H1 (cell line): ENCODE measurements around the gene EMP3. TPM values are rescaled to one million over a fixed set of nuclear protein-coding genes. Genes with fewer than 3 reads are reported as not detected.

Experiments used
- CTCF ChIA-PET: fragments of 300-600 bp; sonication (Branson Sonifier 250); formaldehyde crosslinking; loops from one replicate; lab custom pipeline; 2021; ENCODE audit not compliant: partially characterized antibody; lab: Charles Lee
- POLR2A ChIA-PET: fragments of 300-600 bp; sonication (Branson Sonifier 250); formaldehyde crosslinking; loops from one replicate; lab custom pipeline; 2021; ENCODE audit warnings: inconsistent platforms; ENCODE audit not compliant: partially characterized antibody; lab: Charles Lee
- DNase-seq, 2 experiments: peaks; one replicate each; pipeline versions ENCODE4 v3.0.0 to v3.0.0-alpha.2; 2010 to 2022; ENCODE audit warnings: low spot score in 2 of 2, low read depth in 1 of 2, mixed read lengths in 1 of 2
- FAIRE-seq: peaks from 2 replicates; lab custom pipeline; 2011; peaks lifted over from hg19 to GRCh38; lab: Jason Lieb, UNC
- H2AFZ ChIP-seq: 2 replicates; pipeline ENCODE4 v1.8.1; 2012; ENCODE audit warnings: low read length, inconsistent platforms
- H2AK5ac ChIP-seq: 2 replicates; pipeline ENCODE4 v1.6.1; 2013; ENCODE audit warnings: low read depth, low read length
- H2BK120ac ChIP-seq: replicated peaks from 2 replicates; pipeline ENCODE3; 2013; ENCODE audit warnings: low read depth, low read length, inconsistent platforms
- H2BK12ac ChIP-seq: 2 replicates; pipeline ENCODE4 v1.6.1; 2013; ENCODE audit warnings: low read depth, low read length
- H2BK15ac ChIP-seq: 2 replicates; pipeline ENCODE4 v1.6.1; 2013; ENCODE audit warnings: low read length
- H2BK20ac ChIP-seq: 2 replicates; pipeline ENCODE4 v1.6.1; 2013; ENCODE audit warnings: low read length
- H2BK5ac ChIP-seq: 2 replicates; pipeline ENCODE4 v1.6.1; 2013; ENCODE audit warnings: low read depth, low read length
- H3K14ac ChIP-seq: 2 replicates; pipeline ENCODE4 v1.6.1; 2013; ENCODE audit warnings: inconsistent platforms; ENCODE audit not compliant: insufficient read length
- H3K18ac ChIP-seq: 2 replicates; pipeline ENCODE4 v1.6.1; 2013; ENCODE audit warnings: low read length; ENCODE audit errors: extremely low read depth
- H3K23ac ChIP-seq: 2 replicates; pipeline ENCODE4 v1.6.1; 2013; ENCODE audit warnings: inconsistent platforms; ENCODE audit not compliant: insufficient read length
- H3K23me2 ChIP-seq: 2 replicates; pipeline ENCODE4 v1.6.1; 2013; ENCODE audit warnings: low read depth, low read length
- H3K27ac ChIP-seq: 2 replicates; pipeline ENCODE4 v1.6.1; 2011; ENCODE audit warnings: low read depth, low read length, inconsistent platforms
- H3K27me3 ChIP-seq, 4 experiments: replicated peaks in 1 of 4; 1 replicate in 1 of 4; 2 replicates in 3 of 4; pipeline versions ENCODE4 v1.6.1 to v1.8.1; 2011 to 2013; ENCODE audit warnings: low read length in 3 of 4, mild to moderate bottlenecking in 3 of 4, inconsistent platforms in 2 of 4, mixed read lengths in 2 of 4, moderate library complexity in 1 of 4; ENCODE audit not compliant: control insufficient read depth in 3 of 4, insufficient read depth in 3 of 4; ENCODE audit errors: extremely low read depth in 1 of 4
- H3K36me3 ChIP-seq, 4 experiments: 2 replicates each; pipeline versions ENCODE4 v1.6.1 to v1.8.1; 2011 to 2013; ENCODE audit warnings: mild to moderate bottlenecking in 4 of 4, low read length in 3 of 4, moderate library complexity in 2 of 4, control low read depth in 1 of 4, inconsistent platforms in 1 of 4; ENCODE audit not compliant: insufficient read depth in 4 of 4, control insufficient read depth in 2 of 4
- H3K4ac ChIP-seq: replicated peaks from 2 replicates; pipeline ENCODE3; 2013; ENCODE audit warnings: low read length, low read depth, mixed read lengths, inconsistent platforms; ENCODE audit not compliant: insufficient read length
- H3K4me1 ChIP-seq, 4 experiments: replicated peaks in 1 of 4; 1 replicate in 1 of 4; 2 replicates in 3 of 4; pipeline versions ENCODE4 v1.6.1 to v1.8.1; 2011 to 2013; ENCODE audit warnings: low read length in 3 of 4, inconsistent platforms in 2 of 4, mixed read lengths in 1 of 4; ENCODE audit not compliant: insufficient read depth in 4 of 4, control insufficient read depth in 3 of 4
- H3K4me2 ChIP-seq, 2 experiments: 2 replicates each; pipeline versions ENCODE4 v1.6.1 to v1.8.1; 2011 to 2013; ENCODE audit warnings: low read depth in 2 of 2, low read length in 2 of 2, control low read depth in 1 of 2, inconsistent platforms in 1 of 2, mild to moderate bottlenecking in 1 of 2; ENCODE audit not compliant: insufficient read depth in 1 of 2
- H3K4me3 ChIP-seq, 4 experiments: fragments of 200-600, 300-600 bp in 1 of 4; sonication (generic), shearing (Covaris generic), sonication (Bioruptor Twin) in 1 of 4; 2 replicates each; pipeline versions ENCODE4 v1.5.1 to v1.8.1; 2011 to 2016; ENCODE audit warnings: low read length in 4 of 4, low read depth in 3 of 4, control low read depth in 2 of 4, inconsistent platforms in 2 of 4, mild to moderate bottlenecking in 2 of 4, mixed read lengths in 1 of 4, moderate library complexity in 1 of 4; ENCODE audit not compliant: insufficient read depth in 2 of 4; ENCODE audit errors: extremely low read depth in 1 of 4
- H3K56ac ChIP-seq: replicated peaks from 2 replicates; pipeline ENCODE3; 2013; ENCODE audit warnings: low read depth, mild to moderate bottlenecking, mixed read lengths, low read length, inconsistent platforms; ENCODE audit not compliant: insufficient read length
- H3K79me1 ChIP-seq: 2 replicates; pipeline ENCODE4 v1.6.1; 2013; ENCODE audit warnings: low read depth, low read length, control low read depth
- H3K79me2 ChIP-seq, 2 experiments: 2 replicates each; pipeline versions ENCODE4 v1.6.1 to v1.8.1; 2012 to 2013; ENCODE audit warnings: low read length in 2 of 2, mild to moderate bottlenecking in 2 of 2, inconsistent platforms in 1 of 2; ENCODE audit not compliant: insufficient read depth in 2 of 2, control insufficient read depth in 1 of 2
- H3K9ac ChIP-seq, 4 experiments: replicated peaks in 1 of 4; 1 replicate in 1 of 4; 2 replicates in 3 of 4; pipeline versions ENCODE4 v1.6.1 to v1.8.1; 2011 to 2013; ENCODE audit warnings: low read depth in 3 of 4, low read length in 3 of 4, control low read depth in 2 of 4, mild to moderate bottlenecking in 2 of 4, moderate library complexity in 2 of 4, inconsistent platforms in 1 of 4; ENCODE audit errors: extremely low read depth in 1 of 4
- H3K9me3 ChIP-seq, 2 experiments: 2 replicates each; pipeline versions ENCODE4 v1.6.1 to v1.8.1; 2012 to 2013; ENCODE audit warnings: mild to moderate bottlenecking in 2 of 2, moderate library complexity in 2 of 2, control low read depth in 1 of 2, inconsistent platforms in 1 of 2, low read depth in 1 of 2, low read length in 1 of 2, mixed read lengths in 1 of 2; ENCODE audit not compliant: insufficient read depth in 2 of 2
- H4K20me1 ChIP-seq, 2 experiments: replicated peaks in 1 of 2; 2 replicates each; pipeline versions ENCODE3 to v1.8.1; 2011 to 2013; ENCODE audit warnings: inconsistent platforms in 2 of 2, low read length in 2 of 2, mild to moderate bottlenecking in 1 of 2; ENCODE audit not compliant: insufficient read depth in 2 of 2, control insufficient read depth in 1 of 2
- H4K5ac ChIP-seq: 2 replicates; pipeline ENCODE4 v1.6.1; 2013; ENCODE audit warnings: low read length, low read depth, mixed read lengths, inconsistent platforms; ENCODE audit not compliant: insufficient read length
- H4K8ac ChIP-seq: 2 replicates; pipeline ENCODE4 v1.8.0; 2013; ENCODE audit warnings: mild to moderate bottlenecking, moderate library complexity, low read length, inconsistent platforms; ENCODE audit not compliant: insufficient read depth; ENCODE audit errors: extremely low read depth
- H4K91ac ChIP-seq: replicated peaks from 2 replicates; pipeline ENCODE3; 2013; ENCODE audit warnings: low read length, mixed read lengths, inconsistent platforms; ENCODE audit not compliant: insufficient read length
- SP1 ChIP-seq: IDR thresholded peaks from 2 replicates; pipeline ENCODE4 v1.6.1; 2011; ENCODE audit warnings: low read depth, low read length
- WGBS, 2 experiments: shearing (Covaris generic) in 1 of 2; methylation state at CpG; one replicate each; pipeline versions ENCODE4 v1.1.6 to v1.1.7; 2013 to 2015; ENCODE audit warnings: low lambda C conversion rate in 2 of 2, mixed read lengths in 2 of 2, inconsistent platforms in 1 of 2, low coverage in 1 of 2, missing lambda C conversion rate in 1 of 2; ENCODE audit not compliant: insufficient replicate concordance in 2 of 2, insufficient coverage in 1 of 2, insufficient read length in 1 of 2; ENCODE audit errors: extremely low coverage in 1 of 2, missing lambda C conversion rate in 1 of 2; 5-methylcytosine and 5-hydroxymethylcytosine counted together
- long read RNA-seq, 2 experiments: library from RNA in 1 of 2; library from capped mRNA in 1 of 2; stranded (forward); transcript quantifications; one replicate each; pipeline ENCODE4 v2.0.0, GENCODE V29; 2021; ENCODE audit warnings: inconsistent platforms in 1 of 2
- polyA minus RNA-seq, 3 experiments: library from RNA; depleted of rRNA, polyadenylated mRNA; stranded (reverse); fragments of >200 nt; gene quantifications; 1 replicate in 2 of 3; 2 replicates in 1 of 3; pipeline ENCODE4 v1.2.3, GENCODE V29; 2011
- polyA plus RNA-seq, 7 experiments: library from polyadenylated mRNA; depleted of rRNA in 3 of 7; stranded (reverse) in 5 of 7; unstranded in 2 of 7; fragments of >200 nt in 5 of 7; fragments of 200-250 nt in 2 of 7; gene quantifications; 1 replicate in 5 of 7; 2 replicates in 1 of 7; 4 replicates in 1 of 7; pipeline versions ENCODE4 v1.2.1 to v1.2.3, GENCODE V29; 2011 to 2013; ENCODE audit warnings: missing spikeins in 2 of 7, mixed read lengths in 2 of 7
- total RNA-seq: library from RNA; stranded (reverse); fragmentation: NEBNext Ultra II Directional; extraction: Animal tissue kit (Norgen Biotek cat#: 25700); gene quantifications from 2 replicates; pipeline ENCODE4 v1.2.1, GENCODE V29; 2021
- TF ChIP-seq, protein P1 (sequence below), 3 experiments: IDR thresholded peaks; 1 replicate in 2 of 3; 2 replicates in 1 of 3; pipeline versions ENCODE4 v1.5.1 to v1.6.1; 2011; ENCODE audit warnings: low read length in 3 of 3, mild to moderate bottlenecking in 3 of 3, inconsistent platforms in 2 of 3, low read depth in 1 of 3, moderate library complexity in 1 of 3; ENCODE audit not compliant: insufficient read depth in 1 of 3; ENCODE audit errors: control extremely low read depth in 1 of 3

Gene EMP3, protein sequence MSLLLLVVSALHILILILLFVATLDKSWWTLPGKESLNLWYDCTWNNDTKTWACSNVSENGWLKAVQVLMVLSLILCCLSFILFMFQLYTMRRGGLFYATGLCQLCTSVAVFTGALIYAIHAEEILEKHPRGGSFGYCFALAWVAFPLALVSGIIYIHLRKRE
- total RNA-seq (18.4 and 20.9 TPM in 2 replicates), polyA plus RNA-seq (2011; rRNA removed) (65.9 and 87.8 TPM in 2 replicates), polyA minus RNA-seq (2011; rRNA and poly(A)+ RNA removed) (23.6 and 26.4 TPM in 2 replicates)
- polyA plus RNA-seq (2011; cell fraction: cytosol; rRNA removed) = 37.7 TPM
- polyA plus RNA-seq (2011; cell fraction: nucleus; rRNA removed) = 31.1 TPM
- polyA plus RNA-seq (2012, experiment 1 of 2) = 25.5 to 38.5 TPM (median 37.6 TPM) in 4 replicates
- polyA plus RNA-seq (2012, experiment 2 of 2) = 38.7 TPM
- 44.8 TPM for polyA plus RNA-seq (2013, experiment 1 of 2)
- polyA plus RNA-seq (2013, experiment 2 of 2) = 54.5 TPM
- polyA minus RNA-seq (2011; cell fraction: cytosol; rRNA and poly(A)+ RNA removed) = 12.1 TPM
- 15.2 TPM for polyA minus RNA-seq (2011; cell fraction: nucleus; rRNA and poly(A)+ RNA removed)
- long read RNA-seq, experiment 1, transcript EMP3-201 (5 exons, 876 nt) = major isoform, 11 of 15 reads
- long read RNA-seq, experiment 1, partial matches to known transcripts = 4 of 15 reads
- long read RNA-seq, experiment 1, other reads (novel, unspliced or antisense) = 0 of 15 reads
- long read RNA-seq, experiment 2, partial matches to known transcripts = 0 of 4 reads
- long read RNA-seq, experiment 2, other reads (novel, unspliced or antisense) = 3 of 4 reads

DNA sequence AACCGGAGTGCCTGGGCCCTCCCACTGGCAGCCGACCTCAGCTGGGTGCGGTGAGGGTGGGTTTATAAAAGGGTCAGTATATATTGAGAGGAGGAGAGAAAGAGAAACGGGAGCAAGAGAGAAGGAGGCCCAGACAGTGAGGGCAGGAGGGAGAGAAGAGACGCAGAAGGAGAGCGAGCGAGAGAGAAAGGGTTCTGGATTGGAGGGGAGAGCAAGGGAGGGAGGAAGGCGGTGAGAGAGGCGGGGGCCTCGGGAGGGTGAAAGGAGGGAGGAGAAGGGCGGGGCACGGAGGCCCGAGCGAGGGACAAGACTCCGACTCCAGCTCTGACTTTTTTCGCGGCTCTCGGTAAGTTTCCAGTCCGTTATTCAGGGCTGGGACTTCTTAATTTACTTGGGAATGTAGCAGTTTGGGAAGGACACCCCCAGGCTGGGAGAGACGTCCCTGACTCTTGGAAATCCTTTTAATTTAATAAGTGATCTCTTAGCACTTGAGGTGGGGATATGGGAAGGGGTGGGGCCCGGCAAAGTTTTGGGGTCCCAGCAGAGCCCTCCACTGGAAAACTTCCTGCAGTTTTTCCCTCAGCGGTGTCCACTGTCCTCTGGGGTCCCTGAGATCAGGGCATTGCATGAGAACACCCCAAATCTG, at the start of gene EMP3:
EMP3 (plus strand) TSS at position 288 of the 646 bp plus-strand sequence. CDS start 1,293 bp downstream, outside the sequence.
- Histone ChIP-seq H2BK5ac (no peak within 1 kb of the TSS), H3K23ac (no peak within 1 kb of the TSS), H3K4me3 (peak within 1 kb of the TSS; percentile 24 to 55 (median 34); a peak in 6 of 8 replicates), H3K79me1 (no peaks in the 10 kb centered on the region), H3K4me1 (peaks cover 0 to 14% (median 8%) of the 10 kb centered on the region in 4 experiments; a peak in 6 of 7 replicates), H3K56ac (no peak within 1 kb of the TSS), H3K27me3 (peaks cover 0 to 5% (median 2%) of the 10 kb centered on the region in 4 experiments; a peak in 1 of 7 replicates), H2BK15ac (no peak within 1 kb of the TSS), H4K20me1 (no peaks in the 10 kb centered on the region), H3K36me3 (no peaks in the 10 kb centered on the region), H3K9me3 (no peaks in the 10 kb centered on the region), H4K91ac (no peak within 1 kb of the TSS), H3K4me2 (peak within 1 kb of the TSS; percentile 70 to 74), H2AFZ (no peak within 1 kb of the TSS), H2BK20ac (peak within 1 kb of the TSS; percentile 48; the same call in 1 of the 2 replicates), H3K18ac (no peak within 1 kb of the TSS; the same call in 1 of the 2 replicates), H4K8ac (no peak within 1 kb of the TSS; the same call in none of the 2 replicates), H3K14ac (no peak within 1 kb of the TSS), H2AK5ac (no peak within 1 kb of the TSS), H2BK120ac (no peak within 1 kb of the TSS), H3K27ac (no peak within 1 kb of the TSS), H2BK12ac (peak within 1 kb of the TSS; percentile 50; the same call in 1 of the 2 replicates), H3K9ac (no peak within 1 kb of the TSS), H3K4ac (no peak within 1 kb of the TSS), H3K23me2 (peaks cover 16% of the 10 kb centered on the region), H3K79me2 (no peaks in the 10 kb centered on the region), H4K5ac (peak within 1 kb of the TSS; percentile 3)
- ChIA-PET CTCF (interaction anchor here (2.1 to 3.5 kb wide), 2 partner anchors 8 to 165 kb away, joined by 7 to 28 read pairs; no protein-coding TSS in a partner anchor), POLR2A (interaction anchor here (0.6 to 8.1 kb wide), 5 partner anchors 9 to 285 kb away, joined by 3 to 35 read pairs (median 3); no protein-coding TSS in a partner anchor)
- TF ChIP-seq, protein P1, sequence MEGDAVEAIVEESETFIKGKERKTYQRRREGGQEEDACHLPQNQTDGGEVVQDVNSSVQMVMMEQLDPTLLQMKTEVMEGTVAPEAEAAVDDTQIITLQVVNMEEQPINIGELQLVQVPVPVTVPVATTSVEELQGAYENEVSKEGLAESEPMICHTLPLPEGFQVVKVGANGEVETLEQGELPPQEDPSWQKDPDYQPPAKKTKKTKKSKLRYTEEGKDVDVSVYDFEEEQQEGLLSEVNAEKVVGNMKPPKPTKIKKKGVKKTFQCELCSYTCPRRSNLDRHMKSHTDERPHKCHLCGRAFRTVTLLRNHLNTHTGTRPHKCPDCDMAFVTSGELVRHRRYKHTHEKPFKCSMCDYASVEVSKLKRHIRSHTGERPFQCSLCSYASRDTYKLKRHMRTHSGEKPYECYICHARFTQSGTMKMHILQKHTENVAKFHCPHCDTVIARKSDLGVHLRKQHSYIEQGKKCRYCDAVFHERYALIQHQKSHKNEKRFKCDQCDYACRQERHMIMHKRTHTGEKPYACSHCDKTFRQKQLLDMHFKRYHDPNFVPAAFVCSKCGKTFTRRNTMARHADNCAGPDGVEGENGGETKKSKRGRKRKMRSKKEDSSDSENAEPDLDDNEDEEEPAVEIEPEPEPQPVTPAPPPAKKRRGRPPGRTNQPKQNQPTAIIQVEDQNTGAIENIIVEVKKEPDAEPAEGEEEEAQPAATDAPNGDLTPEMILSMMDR (IDR thresholded peaks at IDR 0.05; ENCODE audit: control extremely low read depth in 1 of 3, insufficient read depth in 1 of 3, low read depth in 1 of 3, low read length in 3 of 3) = no peak
- 0 out of 2 replicates have a peak, but pooled peaks have one; percentile 19 for TF ChIP-seq SP1
- WGBS, 2 experiments = 11% methylated on average over 16 of the region's 22 CpGs; no CpG with 5 or more reads in 1 of the 2 experiments
- DNase-seq (peak in 1 of 2 experiments; percentile 78), FAIRE-seq (no peak)
